Anterior cingulate cortex (tissue), 58 donors: ENCODE data around the gene PKN2.
"Not testable (repeated sequence)": the region's sequence is repeated elsewhere in the genome, so short reads cannot be mapped to it uniquely, and the experiment has no call there.

Experiments used
- DNase-seq, 58 donors: peaks; one replicate each; lab custom pipeline; 2025; lab: John Stamatoyannopoulos, UW

The PKN2 gene

GRCh38 chr1:88873737-88874349 lies 189.8 kb downstream of the PKN2 start:
- DNase-seq, result no peak

GRCh38 chr1:88875595-88875994 lies 191.5 kb downstream of the PKN2 start:
- no peak for DNase-seq

GRCh38 chr1:88876573-88877365 lies 192.7 kb downstream of the PKN2 start:
- no peak for DNase-seq

GRCh38 chr1:88877382-88877825 lies 193.3 kb downstream of the PKN2 start:
- DNase-seq, result no peak

GRCh38 chr1:88877911-88878310 lies 193.8 kb downstream of the PKN2 start:
- DNase-seq, result no peak

- no peak for DNase-seq
These were observed 194.7 kb downstream of the PKN2 start for GRCh38 chr1:88878731-88879130.

DNA sequence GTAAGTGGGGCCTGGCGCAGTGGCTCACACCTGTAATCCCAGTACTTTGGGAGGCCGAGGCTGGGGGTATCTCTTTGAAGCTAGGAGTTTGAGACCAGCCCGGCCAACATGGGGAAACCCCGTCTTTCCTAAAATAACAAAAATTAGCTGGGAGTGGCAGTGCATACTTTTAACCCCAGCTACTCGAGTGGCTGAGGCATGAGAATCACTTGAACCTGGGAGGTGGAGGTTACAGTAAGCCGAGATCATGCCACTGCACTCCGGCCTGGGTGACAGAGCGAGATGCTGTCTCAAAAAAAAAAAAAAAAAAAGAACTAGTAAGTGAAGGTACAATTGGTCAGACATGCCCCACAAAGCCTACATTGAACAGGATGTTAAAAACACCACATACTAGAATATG lies 196.6 kb downstream of the PKN2 start:
- not testable (repeated sequence) for DNase-seq

GRCh38 chr1:88883156-88883555 lies 199.1 kb downstream of the PKN2 start:
- no peak for DNase-seq
